GM18511 (cell line): ENCODE results near the gene TAAR5.
"Not testable (repeated sequence)": the region's sequence is repeated elsewhere in the genome, so short reads cannot be mapped to it uniquely, and the experiment has no call there.

Experiments used
- ATAC-seq: cut with Tn5 transposase; IDR thresholded peaks from one replicate; pipeline ENCODE4 v1.9.1; 2021; ENCODE audit warnings: mild to moderate bottlenecking, moderate library complexity; ENCODE audit not compliant: unreplicated experiment

TAAR5 gene, protein sequence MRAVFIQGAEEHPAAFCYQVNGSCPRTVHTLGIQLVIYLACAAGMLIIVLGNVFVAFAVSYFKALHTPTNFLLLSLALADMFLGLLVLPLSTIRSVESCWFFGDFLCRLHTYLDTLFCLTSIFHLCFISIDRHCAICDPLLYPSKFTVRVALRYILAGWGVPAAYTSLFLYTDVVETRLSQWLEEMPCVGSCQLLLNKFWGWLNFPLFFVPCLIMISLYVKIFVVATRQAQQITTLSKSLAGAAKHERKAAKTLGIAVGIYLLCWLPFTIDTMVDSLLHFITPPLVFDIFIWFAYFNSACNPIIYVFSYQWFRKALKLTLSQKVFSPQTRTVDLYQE

GRCh38 chr6:132589454-132589853 lies at the start of gene TAAR5:
TAAR5 (minus strand) TSS chr6:132589741; CDS start chr6:132589686, 55 bp downstream.
- ATAC-seq: no peak

- ATAC-seq: not testable (repeated sequence)
Observed at GRCh38 chr6:132637135-132637534, 47.6 kb upstream of the TAAR5 start.

DNA sequence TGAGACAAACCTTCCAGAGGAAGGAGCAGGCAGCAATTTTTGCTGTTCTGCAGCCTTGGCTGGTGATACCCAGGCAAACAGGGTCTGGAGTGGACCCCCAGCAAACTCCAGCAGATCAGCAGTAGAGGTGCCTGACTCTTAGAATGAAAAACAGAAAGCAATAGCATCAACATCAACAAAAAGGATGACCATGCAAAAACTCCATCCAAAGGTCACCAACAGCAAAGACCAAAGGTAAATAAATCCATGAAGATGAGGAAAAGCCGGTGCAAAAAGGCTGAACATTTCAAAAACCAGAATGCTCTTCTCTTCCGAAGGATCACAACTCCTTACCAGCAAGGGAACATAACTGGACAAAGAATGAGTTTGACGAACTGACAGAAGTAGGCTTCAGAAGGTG lies 46.4 kb upstream of the TAAR5 start:
- ATAC-seq: not testable (repeated sequence)

DNA sequence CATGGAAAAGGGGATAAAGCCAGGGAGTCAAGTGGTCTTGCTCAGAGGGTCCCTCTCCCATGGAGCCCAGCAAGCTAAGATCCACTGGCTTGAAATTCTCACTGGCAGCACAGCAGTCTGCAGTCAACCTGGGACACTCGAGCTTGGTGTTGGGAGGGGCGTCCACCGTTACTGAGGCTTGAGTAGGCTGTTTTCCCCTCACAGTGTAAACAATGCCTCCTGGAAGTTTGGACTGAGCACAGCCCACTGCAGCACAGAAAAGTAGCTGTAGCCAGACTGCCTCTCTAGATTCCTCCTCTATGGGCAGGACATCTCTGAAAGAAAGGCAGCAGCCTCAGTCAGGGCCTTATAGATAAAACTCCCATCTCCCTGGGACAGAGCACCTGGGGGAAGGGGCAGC lies 45.7 kb upstream of the TAAR5 start:
- not testable (repeated sequence) for ATAC-seq

DNA sequence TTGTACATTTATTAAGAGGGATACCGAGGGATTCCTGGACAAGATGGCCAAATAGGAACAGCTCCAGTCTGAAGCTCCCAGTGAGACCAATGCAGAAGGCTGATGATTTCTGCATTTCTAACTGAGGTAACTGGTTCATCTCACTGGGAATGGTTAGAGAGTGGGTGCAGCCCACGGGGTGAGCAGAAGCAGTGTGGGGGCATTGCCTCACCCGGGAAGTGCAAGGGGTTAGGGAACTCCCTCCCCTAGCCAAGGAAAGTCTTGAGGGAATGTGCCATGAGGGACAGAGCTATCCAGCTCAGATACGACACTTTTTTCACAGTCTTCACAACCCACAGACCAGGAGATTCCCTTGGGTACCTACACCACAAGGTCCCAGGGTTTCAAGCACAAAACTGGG lies 45.3 kb upstream of the TAAR5 start:
- ATAC-seq: no peak

GRCh38 chr6:132633362-132633761 lies 43.8 kb upstream of the TAAR5 start:
- ATAC-seq: no peak

DNA sequence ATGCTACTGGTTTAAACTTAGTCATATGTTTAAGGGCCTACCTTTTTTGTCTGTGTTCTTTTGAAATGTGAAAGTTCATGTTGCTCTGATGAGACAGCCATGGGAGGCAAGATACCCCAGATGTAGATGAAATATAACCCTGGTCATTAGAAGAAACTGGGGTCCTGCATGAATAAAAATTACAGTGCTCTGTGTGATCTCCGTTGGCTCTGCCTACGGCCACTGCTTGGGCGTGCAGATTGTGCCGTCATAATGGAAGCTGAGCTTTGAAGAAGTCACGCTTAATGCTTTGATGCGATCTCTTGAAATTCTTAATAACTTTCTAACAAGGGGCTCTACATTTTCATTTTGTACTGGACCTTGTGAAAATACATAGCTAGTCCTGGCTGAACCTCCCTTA lies 34.6 kb upstream of the TAAR5 start, which contains the start of gene TAAR2:
Gene TAAR2, minus strand, starts transcription at position 101 of the 400 bp plus-strand sequence. Its CDS starts 0 bp downstream, at position 101.
- no peak for ATAC-seq

DNA sequence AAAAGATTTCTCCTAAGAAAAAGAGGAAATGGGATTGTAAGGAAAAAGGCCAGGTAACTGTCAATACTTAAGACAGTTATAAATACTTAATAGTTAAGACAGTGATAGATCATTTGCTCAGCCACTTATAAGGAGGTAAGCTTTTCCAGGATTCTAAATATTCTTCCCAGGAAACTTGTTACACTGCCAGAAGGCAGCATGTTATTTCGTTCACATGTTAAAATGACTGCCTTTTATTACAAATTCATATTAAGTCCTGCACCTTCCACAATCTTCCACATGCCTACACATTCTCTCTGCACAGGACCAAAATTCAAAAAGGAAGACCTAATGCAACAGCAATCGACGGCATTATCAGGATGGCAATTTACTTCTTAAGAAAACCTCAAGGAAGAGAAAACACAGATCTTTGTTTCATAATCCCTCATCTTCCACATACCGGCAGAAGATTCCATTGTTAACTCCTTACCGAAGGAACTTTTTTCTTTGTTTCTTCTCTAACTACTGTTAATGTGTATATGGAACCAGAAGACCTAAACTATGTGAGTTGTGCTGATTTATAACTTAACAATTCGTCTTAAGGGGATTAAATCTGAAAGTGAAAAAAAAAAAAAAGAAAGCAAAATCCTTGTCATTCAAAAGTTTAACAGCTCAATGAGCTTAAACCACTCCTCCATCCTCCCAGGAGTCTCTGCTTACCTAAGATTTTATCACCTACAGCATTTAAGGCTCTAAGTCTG lies 33.7 kb upstream of the TAAR5 start:
- no peak for ATAC-seq

GRCh38 chr6:132616677-132617076 lies 27.1 kb upstream of the TAAR5 start:
- no peak for ATAC-seq

- ATAC-seq: no peak
Observed at GRCh38 chr6:132614554-132614953, 25.0 kb upstream of the TAAR5 start.

DNA sequence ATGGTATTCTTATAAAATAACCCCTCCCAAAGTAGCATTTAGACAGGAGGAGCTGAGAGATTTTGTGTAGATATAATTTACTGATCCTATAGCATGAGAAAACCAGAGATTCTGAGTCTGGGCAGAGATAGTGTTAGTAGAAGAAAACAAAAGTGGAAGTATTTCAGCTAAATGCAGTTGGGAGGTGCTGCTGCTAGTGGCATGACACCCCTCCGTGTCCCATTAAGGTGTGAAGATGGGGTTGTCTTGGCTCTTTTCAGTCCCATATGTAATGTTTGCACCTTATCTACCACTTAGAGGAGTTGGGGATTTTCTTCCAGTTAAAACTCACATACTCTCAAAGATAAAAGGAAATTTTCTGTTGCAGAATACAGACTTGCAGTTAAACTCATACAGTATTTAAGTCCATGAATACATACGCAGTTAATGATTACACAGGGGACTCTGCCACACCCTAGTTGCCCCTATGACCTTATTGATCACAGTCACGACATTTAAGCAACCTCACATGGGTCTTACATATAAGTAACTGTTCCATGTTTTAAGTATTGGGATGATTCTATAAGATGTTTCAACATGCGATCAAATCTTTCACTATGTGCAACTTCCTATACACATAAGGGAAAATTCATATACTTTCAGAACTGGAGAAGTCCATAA lies 23.0 kb upstream of the TAAR5 start:
- no peak for ATAC-seq

DNA sequence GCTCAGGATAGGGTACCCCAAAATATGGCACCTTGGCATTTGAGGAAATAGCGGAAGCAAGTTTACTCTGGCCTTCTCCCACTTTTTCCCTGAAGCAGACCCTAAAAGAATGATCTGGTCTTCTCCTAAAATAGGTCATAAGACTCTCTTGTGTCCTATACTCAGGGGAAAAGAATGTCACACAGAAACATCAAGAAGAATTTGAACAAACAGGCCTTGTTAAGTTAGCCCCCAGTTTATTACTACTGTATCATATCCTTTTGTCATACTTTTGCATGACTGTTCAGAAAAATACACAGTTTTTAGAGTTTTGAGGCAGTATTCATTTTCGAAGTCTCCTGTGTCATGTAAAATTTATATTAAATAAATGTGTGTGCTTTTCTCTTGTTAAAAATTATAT lies 22.1 kb upstream of the TAAR5 start:
- ATAC-seq: no peak

DNA sequence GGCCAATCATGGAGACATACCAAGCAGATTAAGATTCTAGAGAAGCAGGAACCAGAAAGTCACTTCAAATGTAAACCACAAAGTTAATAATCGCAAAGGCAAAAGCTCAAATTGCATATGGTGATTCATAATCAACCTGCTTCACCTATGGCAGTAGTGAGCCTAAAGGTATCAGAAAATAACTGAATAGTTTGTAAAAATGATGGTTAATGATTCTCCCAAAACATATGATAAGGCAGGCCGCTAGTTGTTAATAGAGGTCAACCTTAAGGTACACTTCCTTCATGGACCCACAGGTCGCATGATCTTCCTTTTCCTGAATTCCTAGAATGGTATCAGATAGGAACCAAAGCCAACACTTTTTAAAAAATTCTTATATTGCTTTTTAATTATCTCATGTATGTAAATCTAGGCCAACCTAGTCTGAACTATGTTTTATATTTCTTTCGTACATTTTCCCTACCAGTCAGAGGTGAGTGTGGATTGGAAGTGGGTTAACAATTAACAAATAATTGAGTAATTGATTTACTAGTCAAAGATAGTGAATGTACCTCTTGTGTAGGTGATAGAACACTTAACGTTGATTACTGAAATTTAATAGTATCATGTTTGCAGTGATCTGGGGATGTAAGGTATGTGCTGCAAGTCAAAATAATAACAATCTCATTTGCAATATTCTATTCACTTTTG lies 18.1 kb upstream of the TAAR5 start:
- ATAC-seq: peak; percentile 91

GRCh38 chr6:132604635-132605152 lies 15.2 kb upstream of the TAAR5 start:
- no peak for ATAC-seq

DNA sequence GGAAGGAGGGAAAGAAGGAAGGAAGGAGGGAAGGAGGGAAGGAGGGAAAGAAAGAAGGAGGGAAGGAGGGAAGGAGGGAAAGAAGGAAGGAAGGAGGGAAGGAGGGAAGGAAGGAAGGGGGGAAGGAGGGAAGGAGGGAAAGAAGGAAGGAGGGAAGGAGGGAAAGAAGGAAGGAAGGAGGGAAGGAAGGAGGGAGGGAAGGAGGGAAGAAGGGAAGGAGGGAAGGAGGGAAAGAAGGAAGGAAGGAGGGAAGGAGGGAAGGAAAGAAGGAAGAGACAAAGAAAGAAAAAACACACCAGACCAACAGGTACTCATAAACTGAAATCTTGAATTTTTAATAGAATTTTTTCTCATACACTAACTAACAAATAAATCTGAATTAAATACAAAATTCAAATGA lies 11.4 kb upstream of the TAAR5 start:
- ATAC-seq: not testable (repeated sequence)

GRCh38 chr6:132598473-132598872 lies 8.9 kb upstream of the TAAR5 start:
- peak; percentile 87 for ATAC-seq

GRCh38 chr6:132596201-132596600 lies 6.7 kb upstream of the TAAR5 start:
- ATAC-seq: no peak

DNA sequence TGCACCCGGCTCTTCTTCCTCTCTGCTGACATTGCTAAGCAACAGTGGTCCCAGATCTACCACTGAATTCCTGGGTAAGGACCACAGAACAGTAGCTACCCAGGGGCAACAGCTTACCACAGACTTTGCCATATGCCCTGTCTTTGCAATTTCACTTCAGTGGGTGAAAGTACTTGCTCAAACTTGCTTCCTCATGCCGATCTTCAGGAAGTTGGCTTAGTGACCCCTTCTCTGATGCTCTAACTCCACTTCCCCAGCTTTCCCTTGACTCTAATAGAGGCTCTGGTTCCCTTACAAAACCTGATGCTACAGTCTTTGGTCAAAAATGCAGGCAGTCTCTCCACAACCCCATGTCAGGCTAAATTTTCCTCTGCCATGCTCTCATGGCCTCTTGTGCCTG lies 3.3 kb upstream of the TAAR5 start:
- no peak for ATAC-seq

GRCh38 chr6:132590362-132590761 lies 821 bp upstream of the TAAR5 start:
- ATAC-seq: no peak

DNA sequence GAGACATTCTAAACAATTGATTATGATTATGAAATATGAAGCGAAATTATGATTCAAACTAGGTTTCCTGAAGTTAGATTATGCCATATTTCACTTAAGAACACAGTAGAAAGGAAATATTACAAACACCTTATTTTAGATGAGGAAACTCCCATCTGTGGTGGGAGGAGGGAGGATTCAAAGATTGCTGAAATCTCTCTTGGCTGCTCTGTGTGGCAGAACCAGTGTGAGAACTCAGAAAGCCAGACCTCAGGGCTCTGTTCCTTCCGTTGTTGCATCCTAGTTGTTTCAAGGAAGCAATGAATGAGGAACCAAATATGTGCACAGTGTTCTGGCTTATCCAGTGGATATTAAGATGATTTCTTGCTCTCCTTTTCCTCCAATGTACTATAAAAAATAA lies 2.1 kb downstream of the TAAR5 start:
- no peak for ATAC-seq

- ATAC-seq: no peak
Observed at GRCh38 chr6:132584698-132585097, 4.8 kb downstream of the TAAR5 start.
